GM23338 (cell line): ENCODE measurements around the gene TMEM106A.

Source experiments
- CREB1 ChIP-seq: fragments of 250-450 bp; sonication (Bioruptor Pico); IDR thresholded peaks from 2 replicates; pipeline ENCODE4 v1.5.0; 2020; ENCODE audit warnings: low read depth, mild to moderate bottlenecking, moderate library complexity
- EZH2 ChIP-seq: fragments of 200-600 bp; sonication (generic); IDR thresholded peaks from one replicate; pipeline ENCODE4 v1.8.0; 2017; ENCODE audit warnings: antibody characterized with exemption, mild to moderate bottlenecking, low read depth; ENCODE audit not compliant: unreplicated experiment
- EZH2phosphoT487 ChIP-seq: fragments of 200-600 bp; sonication (generic); IDR thresholded peaks from one replicate; pipeline ENCODE4 v1.8.1; 2018; ENCODE audit warnings: antibody characterized with exemption; ENCODE audit not compliant: unreplicated experiment
- JUNB ChIP-seq: IDR thresholded peaks from one replicate; pipeline ENCODE4 v1.6.1; 2016; ENCODE audit warnings: antibody characterized with exemption; ENCODE audit not compliant: unreplicated experiment
- POLR2AphosphoS5 ChIP-seq: IDR thresholded peaks from 2 replicates; pipeline ENCODE4 v1.6.1; 2016; ENCODE audit warnings: antibody characterized with exemption, low read depth
- STAT1 ChIP-seq: IDR thresholded peaks from one replicate; pipeline ENCODE4 v1.6.1; 2016; ENCODE audit warnings: antibody characterized with exemption; ENCODE audit not compliant: unreplicated experiment
- TF ChIP-seq, protein P1 (sequence below), 2 experiments: fragments of 200-600 bp in 1 of 2; sonication (generic) in 1 of 2; conservative IDR thresholded peaks; 2 replicates each; pipeline versions ENCODE4 v1.5.1 to v1.6.1; 2016 to 2017; ENCODE audit warnings: antibody characterized with exemption in 2 of 2, low read depth in 2 of 2, mild to moderate bottlenecking in 2 of 2, moderate library complexity in 1 of 2
- TF ChIP-seq, protein P2 (sequence below): fragments of 250-450 bp; sonication (Bioruptor Pico); IDR thresholded peaks from 2 replicates; pipeline ENCODE4 v1.5.0; 2020; ENCODE audit warnings: mild to moderate bottlenecking, moderate library complexity
- TF ChIP-seq, protein P3 (sequence below): IDR thresholded peaks from one replicate; pipeline ENCODE4 v1.6.1; 2018; ENCODE audit warnings: antibody characterized with exemption; ENCODE audit not compliant: unreplicated experiment

DNA sequence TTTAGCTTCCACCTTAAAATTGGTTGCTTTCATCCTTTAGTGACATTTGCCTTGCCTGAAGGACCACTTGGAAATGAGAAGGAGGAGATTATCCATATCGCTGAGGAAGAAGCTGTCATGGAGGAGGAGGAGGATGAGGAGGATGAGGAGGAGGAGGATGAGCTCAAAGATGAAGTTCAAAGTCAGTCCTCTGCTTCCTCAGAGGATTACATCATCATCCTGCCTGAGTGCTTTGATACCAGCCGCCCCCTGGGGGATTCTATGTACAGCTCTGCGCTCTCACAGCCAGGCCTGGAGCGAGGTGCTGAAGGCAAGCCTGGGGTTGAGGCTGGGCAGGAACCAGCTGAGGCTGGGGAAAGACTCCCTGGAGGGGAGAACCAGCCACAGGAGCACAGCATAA lies 11.5 kb upstream of the TMEM106A start:
- TF ChIP-seq EZH2phosphoT487: no peak
- TF ChIP-seq, protein P1, sequence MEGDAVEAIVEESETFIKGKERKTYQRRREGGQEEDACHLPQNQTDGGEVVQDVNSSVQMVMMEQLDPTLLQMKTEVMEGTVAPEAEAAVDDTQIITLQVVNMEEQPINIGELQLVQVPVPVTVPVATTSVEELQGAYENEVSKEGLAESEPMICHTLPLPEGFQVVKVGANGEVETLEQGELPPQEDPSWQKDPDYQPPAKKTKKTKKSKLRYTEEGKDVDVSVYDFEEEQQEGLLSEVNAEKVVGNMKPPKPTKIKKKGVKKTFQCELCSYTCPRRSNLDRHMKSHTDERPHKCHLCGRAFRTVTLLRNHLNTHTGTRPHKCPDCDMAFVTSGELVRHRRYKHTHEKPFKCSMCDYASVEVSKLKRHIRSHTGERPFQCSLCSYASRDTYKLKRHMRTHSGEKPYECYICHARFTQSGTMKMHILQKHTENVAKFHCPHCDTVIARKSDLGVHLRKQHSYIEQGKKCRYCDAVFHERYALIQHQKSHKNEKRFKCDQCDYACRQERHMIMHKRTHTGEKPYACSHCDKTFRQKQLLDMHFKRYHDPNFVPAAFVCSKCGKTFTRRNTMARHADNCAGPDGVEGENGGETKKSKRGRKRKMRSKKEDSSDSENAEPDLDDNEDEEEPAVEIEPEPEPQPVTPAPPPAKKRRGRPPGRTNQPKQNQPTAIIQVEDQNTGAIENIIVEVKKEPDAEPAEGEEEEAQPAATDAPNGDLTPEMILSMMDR (conservative IDR thresholded peaks at IDR 0.05; ENCODE audit: low read depth in 2 of 2): 0 out of 4 replicates have a peak, but pooled peaks of 1 of the 2 experiments have one; percentile 1
- TF ChIP-seq POLR2AphosphoS5: no peak
- TF ChIP-seq CREB1 (CRISPR knock-in tag): no peak
- TF ChIP-seq EZH2: no peak
- TF ChIP-seq, protein P2, sequence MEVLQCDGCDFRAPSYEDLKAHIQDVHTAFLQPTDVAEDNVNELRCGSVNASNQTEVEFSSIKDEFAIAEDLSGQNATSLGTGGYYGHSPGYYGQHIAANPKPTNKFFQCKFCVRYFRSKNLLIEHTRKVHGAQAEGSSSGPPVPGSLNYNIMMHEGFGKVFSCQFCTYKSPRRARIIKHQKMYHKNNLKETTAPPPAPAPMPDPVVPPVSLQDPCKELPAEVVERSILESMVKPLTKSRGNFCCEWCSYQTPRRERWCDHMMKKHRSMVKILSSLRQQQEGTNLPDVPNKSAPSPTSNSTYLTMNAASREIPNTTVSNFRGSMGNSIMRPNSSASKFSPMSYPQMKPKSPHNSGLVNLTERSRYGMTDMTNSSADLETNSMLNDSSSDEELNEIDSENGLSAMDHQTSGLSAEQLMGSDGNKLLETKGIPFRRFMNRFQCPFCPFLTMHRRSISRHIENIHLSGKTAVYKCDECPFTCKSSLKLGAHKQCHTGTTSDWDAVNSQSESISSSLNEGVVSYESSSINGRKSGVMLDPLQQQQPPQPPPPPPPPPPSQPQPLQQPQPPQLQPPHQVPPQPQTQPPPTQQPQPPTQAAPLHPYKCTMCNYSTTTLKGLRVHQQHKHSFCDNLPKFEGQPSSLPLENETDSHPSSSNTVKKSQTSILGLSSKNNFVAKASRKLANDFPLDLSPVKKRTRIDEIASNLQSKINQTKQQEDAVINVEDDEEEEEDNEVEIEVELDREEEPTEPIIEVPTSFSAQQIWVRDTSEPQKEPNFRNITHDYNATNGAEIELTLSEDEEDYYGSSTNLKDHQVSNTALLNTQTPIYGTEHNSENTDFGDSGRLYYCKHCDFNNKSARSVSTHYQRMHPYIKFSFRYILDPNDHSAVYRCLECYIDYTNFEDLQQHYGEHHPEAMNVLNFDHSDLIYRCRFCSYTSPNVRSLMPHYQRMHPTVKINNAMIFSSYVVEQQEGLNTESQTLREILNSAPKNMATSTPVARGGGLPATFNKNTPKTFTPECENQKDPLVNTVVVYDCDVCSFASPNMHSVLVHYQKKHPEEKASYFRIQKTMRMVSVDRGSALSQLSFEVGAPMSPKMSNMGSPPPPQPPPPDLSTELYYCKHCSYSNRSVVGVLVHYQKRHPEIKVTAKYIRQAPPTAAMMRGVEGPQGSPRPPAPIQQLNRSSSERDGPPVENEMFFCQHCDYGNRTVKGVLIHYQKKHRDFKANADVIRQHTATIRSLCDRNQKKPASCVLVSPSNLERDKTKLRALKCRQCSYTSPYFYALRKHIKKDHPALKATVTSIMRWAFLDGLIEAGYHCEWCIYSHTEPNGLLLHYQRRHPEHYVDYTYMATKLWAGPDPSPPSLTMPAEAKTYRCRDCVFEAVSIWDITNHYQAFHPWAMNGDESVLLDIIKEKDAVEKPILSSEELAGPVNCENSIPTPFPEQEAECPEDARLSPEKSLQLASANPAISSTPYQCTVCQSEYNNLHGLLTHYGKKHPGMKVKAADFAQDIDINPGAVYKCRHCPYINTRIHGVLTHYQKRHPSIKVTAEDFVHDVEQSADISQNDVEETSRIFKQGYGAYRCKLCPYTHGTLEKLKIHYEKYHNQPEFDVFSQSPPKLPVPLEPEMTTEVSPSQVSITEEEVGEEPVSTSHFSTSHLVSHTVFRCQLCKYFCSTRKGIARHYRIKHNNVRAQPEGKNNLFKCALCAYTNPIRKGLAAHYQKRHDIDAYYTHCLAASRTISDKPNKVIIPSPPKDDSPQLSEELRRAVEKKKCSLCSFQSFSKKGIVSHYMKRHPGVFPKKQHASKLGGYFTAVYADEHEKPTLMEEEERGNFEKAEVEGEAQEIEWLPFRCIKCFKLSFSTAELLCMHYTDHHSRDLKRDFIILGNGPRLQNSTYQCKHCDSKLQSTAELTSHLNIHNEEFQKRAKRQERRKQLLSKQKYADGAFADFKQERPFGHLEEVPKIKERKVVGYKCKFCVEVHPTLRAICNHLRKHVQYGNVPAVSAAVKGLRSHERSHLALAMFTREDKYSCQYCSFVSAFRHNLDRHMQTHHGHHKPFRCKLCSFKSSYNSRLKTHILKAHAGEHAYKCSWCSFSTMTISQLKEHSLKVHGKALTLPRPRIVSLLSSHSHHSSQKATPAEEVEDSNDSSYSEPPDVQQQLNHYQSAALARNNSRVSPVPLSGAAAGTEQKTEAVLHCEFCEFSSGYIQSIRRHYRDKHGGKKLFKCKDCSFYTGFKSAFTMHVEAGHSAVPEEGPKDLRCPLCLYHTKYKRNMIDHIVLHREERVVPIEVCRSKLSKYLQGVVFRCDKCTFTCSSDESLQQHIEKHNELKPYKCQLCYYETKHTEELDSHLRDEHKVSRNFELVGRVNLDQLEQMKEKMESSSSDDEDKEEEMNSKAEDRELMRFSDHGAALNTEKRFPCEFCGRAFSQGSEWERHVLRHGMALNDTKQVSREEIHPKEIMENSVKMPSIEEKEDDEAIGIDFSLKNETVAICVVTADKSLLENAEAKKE (CRISPR knock-in tag): no peak
- no peak for TF ChIP-seq JUNB
- TF ChIP-seq, protein P3, sequence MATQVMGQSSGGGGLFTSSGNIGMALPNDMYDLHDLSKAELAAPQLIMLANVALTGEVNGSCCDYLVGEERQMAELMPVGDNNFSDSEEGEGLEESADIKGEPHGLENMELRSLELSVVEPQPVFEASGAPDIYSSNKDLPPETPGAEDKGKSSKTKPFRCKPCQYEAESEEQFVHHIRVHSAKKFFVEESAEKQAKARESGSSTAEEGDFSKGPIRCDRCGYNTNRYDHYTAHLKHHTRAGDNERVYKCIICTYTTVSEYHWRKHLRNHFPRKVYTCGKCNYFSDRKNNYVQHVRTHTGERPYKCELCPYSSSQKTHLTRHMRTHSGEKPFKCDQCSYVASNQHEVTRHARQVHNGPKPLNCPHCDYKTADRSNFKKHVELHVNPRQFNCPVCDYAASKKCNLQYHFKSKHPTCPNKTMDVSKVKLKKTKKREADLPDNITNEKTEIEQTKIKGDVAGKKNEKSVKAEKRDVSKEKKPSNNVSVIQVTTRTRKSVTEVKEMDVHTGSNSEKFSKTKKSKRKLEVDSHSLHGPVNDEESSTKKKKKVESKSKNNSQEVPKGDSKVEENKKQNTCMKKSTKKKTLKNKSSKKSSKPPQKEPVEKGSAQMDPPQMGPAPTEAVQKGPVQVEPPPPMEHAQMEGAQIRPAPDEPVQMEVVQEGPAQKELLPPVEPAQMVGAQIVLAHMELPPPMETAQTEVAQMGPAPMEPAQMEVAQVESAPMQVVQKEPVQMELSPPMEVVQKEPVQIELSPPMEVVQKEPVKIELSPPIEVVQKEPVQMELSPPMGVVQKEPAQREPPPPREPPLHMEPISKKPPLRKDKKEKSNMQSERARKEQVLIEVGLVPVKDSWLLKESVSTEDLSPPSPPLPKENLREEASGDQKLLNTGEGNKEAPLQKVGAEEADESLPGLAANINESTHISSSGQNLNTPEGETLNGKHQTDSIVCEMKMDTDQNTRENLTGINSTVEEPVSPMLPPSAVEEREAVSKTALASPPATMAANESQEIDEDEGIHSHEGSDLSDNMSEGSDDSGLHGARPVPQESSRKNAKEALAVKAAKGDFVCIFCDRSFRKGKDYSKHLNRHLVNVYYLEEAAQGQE: no peak
- no peak for TF ChIP-seq STAT1
